Peyer's patch (tissue), 4 donors: ENCODE data around the gene CRIM1.

Experiments
- CTCF ChIP-seq, 6 experiments: fragments of 450-650 bp in 4 of 6; fragments of 200-600 bp in 2 of 6; sonication (generic) in 1 of 6; IDR thresholded peaks; one replicate each; pipeline ENCODE4 v1.5.1; 2017 to 2019; ENCODE audit warnings: antibody characterized with exemption in 6 of 6, mild to moderate bottlenecking in 3 of 6, moderate library complexity in 1 of 6
- POLR2A ChIP-seq, 2 donors: fragments of 450-650 bp; IDR thresholded peaks; one replicate each; pipeline ENCODE4 v1.5.1; 2017; ENCODE audit warnings: antibody characterized with exemption in 2 of 2, mild to moderate bottlenecking in 2 of 2, moderate library complexity in 2 of 2

- no peak for TF ChIP-seq CTCF (IDR thresholded peaks at IDR 0.05)
- TF ChIP-seq POLR2A (IDR thresholded peaks at IDR 0.05), result no peak
Measured at GRCh38 chr2:36511858-36512603, 156.5 kb downstream of the CRIM1 start.
